Sigmoid colon (tissue), 4 donors: ENCODE measurements around the gene GPR61.

Experiments used
- CTCF ChIP-seq, 4 experiments: fragments of 450-650 bp in 3 of 4; fragments of 200-600 bp in 1 of 4; IDR thresholded peaks; one replicate each; pipeline ENCODE4 v1.5.1; 2016 to 2019; ENCODE audit warnings: antibody characterized with exemption in 4 of 4, mild to moderate bottlenecking in 3 of 4, moderate library complexity in 2 of 4
- POLR2A ChIP-seq, 2 donors: fragments of 450-650 bp; IDR thresholded peaks; one replicate each; pipeline ENCODE4 v1.6.1; 2016; ENCODE audit warnings: antibody characterized with exemption in 2 of 2, mild to moderate bottlenecking in 2 of 2, moderate library complexity in 2 of 2
- POLR2AphosphoS5 ChIP-seq, 4 donors: sonication (generic); formaldehyde crosslinking; IDR thresholded peaks; one replicate each; pipeline ENCODE4 v1.6.1; 2017; ENCODE audit warnings: antibody characterized with exemption in 4 of 4

- TF ChIP-seq CTCF (IDR thresholded peaks at IDR 0.05) (no peak), POLR2A (IDR thresholded peaks at IDR 0.05) (no peak), POLR2AphosphoS5 (IDR thresholded peaks at IDR 0.05) (no peak)
These were observed 45.1 kb downstream of the GPR61 start for GRCh38 chr1:109584766-109585165.
